Mesodermal cell (in vitro differentiated cells): ENCODE measurements around the gene ZNF593OS. TPM values are rescaled to one million over a fixed set of nuclear protein-coding genes. Genes with fewer than 3 reads are reported as not detected.

Source experiments
- H3K27ac ChIP-seq: 2 replicates; pipeline ENCODE4 v1.7.0; 2013; ENCODE audit warnings: mild to moderate bottlenecking, low read depth, low read length, moderate library complexity; ENCODE audit not compliant: severe bottlenecking
- H3K36me3 ChIP-seq: 2 replicates; pipeline ENCODE4 v1.7.1; 2013; ENCODE audit warnings: mild to moderate bottlenecking, low read length, moderate library complexity; ENCODE audit not compliant: control insufficient read depth, insufficient read depth
- H3K4me1 ChIP-seq: one replicate; pipeline ENCODE4 v1.7.1; 2013; ENCODE audit warnings: mild to moderate bottlenecking, low read length; ENCODE audit not compliant: insufficient read depth, control insufficient read depth, poor library complexity, severe bottlenecking
- H3K4me3 ChIP-seq: 2 replicates; pipeline ENCODE4 v1.7.0; 2013; ENCODE audit warnings: low read length, control low read depth, mild to moderate bottlenecking; ENCODE audit not compliant: insufficient read depth, poor library complexity, severe bottlenecking; ENCODE audit errors: extremely low read depth
- H3K9me3 ChIP-seq: 2 replicates; pipeline ENCODE4 v1.7.1; 2013; ENCODE audit warnings: mild to moderate bottlenecking, low read length, moderate library complexity; ENCODE audit not compliant: control insufficient read depth
- WGBS, 2 experiments: methylation state at CpG; one replicate each; pipeline ENCODE4 v1.1.5; 2013; ENCODE audit warnings: missing lambda C conversion rate in 2 of 2; ENCODE audit not compliant: insufficient coverage in 2 of 2; 5-methylcytosine and 5-hydroxymethylcytosine counted together
- polyA plus RNA-seq, 2 experiments: library from polyadenylated mRNA; stranded (reverse); fragments of 50-300 nt; gene quantifications; one replicate each; pipeline ENCODE4 v1.2.3, GENCODE V29; 2013

Gene ZNF593OS
- not detected for polyA plus RNA-seq (2013, experiment 1 of 2)
- not detected for polyA plus RNA-seq (2013, experiment 2 of 2)

DNA sequence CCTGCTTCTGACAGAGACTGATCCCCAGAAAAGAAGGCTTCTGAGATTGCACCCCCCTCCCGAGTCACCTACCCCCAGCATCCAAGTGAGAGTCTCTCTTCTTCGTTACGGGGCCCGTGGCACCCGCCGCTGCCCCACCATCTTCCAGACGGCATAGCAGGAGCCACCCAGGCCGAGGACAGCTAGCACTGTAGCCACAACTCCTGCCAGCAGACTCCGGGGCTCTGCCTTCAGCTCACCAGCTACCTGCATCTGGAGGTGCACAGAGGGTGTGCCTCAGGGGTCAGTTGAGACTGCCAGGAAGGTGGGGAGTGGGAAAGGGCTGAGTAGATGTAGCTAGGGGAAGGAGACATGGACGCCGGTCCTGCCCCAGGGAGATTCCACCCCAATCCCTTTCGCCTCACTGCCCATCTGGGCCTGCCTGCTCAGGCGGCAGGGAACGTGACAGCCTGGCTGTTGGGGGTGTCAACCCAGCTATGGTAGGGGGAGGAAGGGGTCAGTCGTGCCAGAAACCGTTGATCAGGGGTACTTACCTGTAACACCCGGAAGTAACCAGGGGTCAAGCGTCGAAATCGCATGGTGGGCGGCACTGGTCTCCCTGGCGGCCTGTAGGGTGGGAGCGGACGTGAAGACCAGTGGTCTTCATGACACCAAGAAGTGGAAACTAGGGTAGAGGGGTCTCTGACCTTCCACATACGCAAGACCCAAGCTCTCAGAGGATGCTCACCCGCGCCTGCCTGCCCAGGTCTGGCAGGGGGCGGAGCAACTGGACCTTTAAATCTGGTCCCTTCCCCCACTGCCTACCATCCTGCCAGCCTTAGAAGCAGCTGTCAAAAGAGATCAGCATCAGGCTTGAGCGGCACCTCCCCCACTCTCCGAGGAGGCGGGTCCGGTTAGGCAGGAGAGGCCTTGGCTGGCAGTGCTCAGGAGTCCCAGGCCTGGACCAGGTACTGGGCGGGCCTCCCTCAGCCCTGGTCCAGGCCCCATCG lies at the start of gene ZNF593OS:
Gene ZNF593OS, minus strand, starts transcription at position 749 of the 989 bp plus-strand sequence. Its CDS starts 171 bp downstream, at position 578.
- H3K36me3 ChIP-seq: no peaks in the 10 kb centered on the region
- no peak within 1 kb of the TSS for H3K27ac ChIP-seq
- H3K4me3 ChIP-seq: peak within 1 kb of the TSS; percentile 74
- H3K4me1 ChIP-seq: peaks cover 9% of the 10 kb centered on the region
- WGBS, 2 experiments: 92 to 93% methylated on average over 26 of the region's 34 CpGs
- no peaks in the 10 kb centered on the region for H3K9me3 ChIP-seq

DNA sequence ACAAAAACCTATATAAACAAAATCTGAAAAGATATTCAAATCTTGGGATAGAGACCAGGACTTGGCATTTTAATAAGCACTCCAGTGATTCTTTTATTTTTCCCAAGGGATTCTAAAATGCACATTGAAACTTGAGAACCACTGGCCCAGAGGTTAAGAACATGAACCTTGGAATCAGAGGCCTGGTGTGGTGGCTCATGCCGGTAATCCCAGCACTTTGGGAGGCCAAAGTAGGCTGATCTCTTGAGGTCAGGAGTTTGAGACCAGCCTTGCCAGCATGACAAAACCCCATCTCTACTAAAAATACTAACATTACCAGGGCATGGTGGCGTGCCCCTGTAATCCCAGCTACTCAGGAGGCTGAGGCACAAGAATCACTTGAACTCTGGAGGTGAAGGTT lies 49.5 kb upstream of the ZNF593OS start:
- Histone ChIP-seq H3K36me3 (no peaks in the 10 kb centered on the region), H3K4me1 (no peaks in the 10 kb centered on the region), H3K9me3 (no peaks in the 10 kb centered on the region), H3K27ac (no peak overlapping the region), H3K4me3 (no peak overlapping the region)
- WGBS, 2 experiments: 93% methylated on average over 2 of the region's 2 CpGs; no CpG with 5 or more reads in 1 of the 2 experiments

DNA sequence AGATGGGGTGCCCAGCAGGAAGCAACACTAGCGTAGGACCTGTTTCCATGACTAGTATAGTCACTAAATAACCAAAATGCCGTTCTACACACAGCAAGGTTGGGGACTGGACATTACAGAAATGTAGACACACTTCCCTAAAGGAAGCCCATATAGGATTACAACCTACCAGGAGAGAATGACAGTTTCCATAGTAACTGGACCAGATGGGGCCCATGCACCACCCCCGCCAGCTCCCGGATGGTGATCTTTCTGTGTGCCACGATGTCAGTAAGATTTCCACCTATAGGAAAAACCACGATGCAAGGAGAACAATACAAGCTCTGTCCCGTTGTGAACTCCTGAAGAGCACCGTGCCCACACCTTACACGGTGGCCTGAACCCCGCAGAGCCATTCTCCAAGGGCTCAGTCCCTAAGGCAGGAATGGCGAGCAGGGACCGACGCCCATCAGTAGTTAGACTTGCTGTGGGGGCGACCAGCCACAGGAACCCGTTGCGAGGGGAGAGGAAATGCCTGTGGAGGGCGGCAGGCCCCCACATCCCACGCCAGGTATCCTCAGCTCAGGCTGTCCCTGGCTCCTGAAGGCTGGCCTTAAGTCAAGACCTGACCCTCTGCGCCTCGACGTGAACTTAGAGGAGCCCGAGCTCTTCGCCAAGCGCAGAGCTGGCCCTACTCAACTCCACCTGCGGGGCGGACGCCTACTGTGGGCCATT lies 48.7 kb upstream of the ZNF593OS start:
- Histone ChIP-seq H3K4me1 (no peaks in the 10 kb centered on the region), H3K27ac (no peak overlapping the region), H3K9me3 (no peaks in the 10 kb centered on the region), H3K4me3 (no peak overlapping the region), H3K36me3 (no peaks in the 10 kb centered on the region)
- WGBS, 2 experiments: 83 to 84% methylated on average over 23 to 24 of the region's 27 CpGs

DNA sequence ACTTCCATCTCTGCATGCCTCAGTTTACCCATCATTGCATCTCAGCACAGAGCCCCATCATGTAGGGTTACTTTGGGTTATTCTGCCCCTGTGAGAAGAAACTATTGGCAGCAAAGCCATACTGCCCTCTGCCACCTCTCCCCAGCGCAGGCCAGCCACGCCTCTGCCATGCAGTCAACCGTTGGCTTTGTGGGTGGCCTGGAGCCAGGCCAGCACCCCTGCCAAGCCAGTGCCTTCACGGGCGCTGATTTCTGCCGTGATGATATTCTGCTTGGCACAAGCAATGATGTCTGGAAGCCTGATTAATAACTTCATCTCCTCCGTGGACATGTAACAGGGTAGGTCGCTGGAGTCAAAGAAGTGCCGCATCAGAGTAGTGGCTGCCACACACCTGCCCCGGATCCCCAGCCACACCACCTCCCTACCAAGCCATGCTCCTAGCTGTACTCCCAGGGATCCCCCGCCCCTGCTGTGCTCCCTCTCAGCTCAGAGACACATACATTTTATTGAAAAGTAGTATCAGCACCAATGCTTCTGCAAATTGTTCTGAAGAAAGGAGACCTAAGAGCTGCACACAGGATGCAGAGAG lies 47.4 kb upstream of the ZNF593OS start:
- WGBS, 2 experiments: 93 to 99% methylated on average over 8 to 9 of the region's 11 CpGs
- no peaks in the 10 kb centered on the region for H3K9me3 ChIP-seq
- no peaks in the 10 kb centered on the region for H3K36me3 ChIP-seq
- H3K4me1 ChIP-seq: no peaks in the 10 kb centered on the region
- no peak overlapping the region for H3K4me3 ChIP-seq
- H3K27ac ChIP-seq: no peak overlapping the region

DNA sequence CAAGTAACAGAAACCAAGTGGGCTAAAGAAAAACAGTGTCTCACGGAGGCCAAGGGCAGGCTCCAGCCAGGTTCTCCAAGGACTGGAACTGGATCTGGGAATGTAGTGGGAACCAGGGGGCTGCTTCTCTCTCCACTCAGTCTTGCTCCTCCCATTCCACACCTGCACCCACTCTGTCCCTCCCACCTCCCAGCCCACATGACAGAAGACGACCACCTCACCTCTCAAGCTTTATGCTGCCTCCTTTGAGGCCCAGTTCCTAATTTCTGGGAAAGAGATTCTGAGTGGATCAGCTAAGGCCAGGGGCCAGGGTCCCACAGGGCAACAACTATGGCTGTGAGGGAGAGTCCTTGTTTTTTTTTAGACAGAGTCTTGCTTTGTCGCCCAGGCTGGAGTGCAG lies 43.6 kb upstream of the ZNF593OS start:
- WGBS, 2 experiments: 50 to 100% methylated on average over 1 to 2 of the region's 3 CpGs
- no peaks in the 10 kb centered on the region for H3K36me3 ChIP-seq

DNA sequence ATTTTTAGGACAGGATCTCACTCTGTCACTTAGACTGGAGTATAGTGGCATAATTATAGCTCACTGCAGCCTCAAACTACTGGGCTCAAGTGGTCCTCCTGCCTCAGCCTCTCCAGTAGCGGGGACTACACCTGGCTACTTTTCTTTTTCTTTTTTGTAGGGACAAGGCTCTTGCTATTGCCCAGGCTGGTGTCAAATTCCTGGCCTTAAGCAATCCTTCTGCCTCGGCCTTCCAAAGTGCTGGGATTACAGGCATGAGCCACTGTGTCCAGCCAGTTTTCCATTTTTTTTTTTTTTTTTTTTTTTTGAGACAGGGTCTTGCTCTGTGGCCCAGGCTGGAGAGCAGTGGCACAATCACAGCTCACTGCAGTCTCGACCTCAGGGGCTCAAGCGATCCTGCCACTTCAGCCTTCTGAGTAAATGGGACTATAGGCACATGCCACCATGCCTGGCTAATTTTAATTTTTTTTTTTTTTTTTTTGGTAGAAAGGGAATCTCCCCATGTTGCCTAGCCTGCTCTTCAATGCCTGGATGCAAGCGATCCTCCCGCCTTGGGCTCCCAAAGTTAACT lies 41.8 kb upstream of the ZNF593OS start:
- Histone ChIP-seq H3K27ac (no peak overlapping the region), H3K9me3 (no peaks in the 10 kb centered on the region), H3K4me3 (no peak overlapping the region), H3K4me1 (no peaks in the 10 kb centered on the region), H3K36me3 (no peaks in the 10 kb centered on the region)
- whole genome bisulfite sequencing, 2 experiments: 84 to 87% methylated on average over 3 of the region's 6 CpGs

More for the DNA sequence above, 43.6 kb upstream of the ZNF593OS start:
- H3K4me3 ChIP-seq: no peak overlapping the region
- no peak overlapping the region for H3K27ac ChIP-seq
- H3K4me1 ChIP-seq: no peaks in the 10 kb centered on the region
- no peaks in the 10 kb centered on the region for H3K9me3 ChIP-seq

DNA sequence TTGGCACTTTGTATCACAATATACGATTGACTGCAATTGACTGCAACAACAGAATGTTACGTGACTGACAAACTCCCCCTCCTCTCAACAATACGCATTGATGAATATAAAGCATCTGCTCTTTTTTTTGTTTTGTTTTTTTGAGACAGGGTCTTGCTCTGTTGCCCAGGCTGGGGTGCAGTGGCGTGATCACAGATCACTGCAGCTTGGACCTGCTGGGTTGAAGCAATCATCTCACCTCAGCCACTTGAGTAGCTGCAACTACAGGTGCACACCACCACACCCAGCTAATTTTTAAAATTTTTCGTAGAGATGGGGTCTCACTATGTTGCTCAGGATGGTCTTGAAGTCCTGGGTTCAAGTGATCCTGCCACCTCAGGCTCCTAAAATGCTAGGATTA lies 41.1 kb upstream of the ZNF593OS start:
- Histone ChIP-seq H3K36me3 (no peaks in the 10 kb centered on the region), H3K9me3 (no peaks in the 10 kb centered on the region), H3K27ac (no peak overlapping the region), H3K4me1 (no peaks in the 10 kb centered on the region), H3K4me3 (no peak overlapping the region)
- WGBS, 2 experiments: 90 to 92% methylated on average over 2 to 4 of the region's 5 CpGs

DNA sequence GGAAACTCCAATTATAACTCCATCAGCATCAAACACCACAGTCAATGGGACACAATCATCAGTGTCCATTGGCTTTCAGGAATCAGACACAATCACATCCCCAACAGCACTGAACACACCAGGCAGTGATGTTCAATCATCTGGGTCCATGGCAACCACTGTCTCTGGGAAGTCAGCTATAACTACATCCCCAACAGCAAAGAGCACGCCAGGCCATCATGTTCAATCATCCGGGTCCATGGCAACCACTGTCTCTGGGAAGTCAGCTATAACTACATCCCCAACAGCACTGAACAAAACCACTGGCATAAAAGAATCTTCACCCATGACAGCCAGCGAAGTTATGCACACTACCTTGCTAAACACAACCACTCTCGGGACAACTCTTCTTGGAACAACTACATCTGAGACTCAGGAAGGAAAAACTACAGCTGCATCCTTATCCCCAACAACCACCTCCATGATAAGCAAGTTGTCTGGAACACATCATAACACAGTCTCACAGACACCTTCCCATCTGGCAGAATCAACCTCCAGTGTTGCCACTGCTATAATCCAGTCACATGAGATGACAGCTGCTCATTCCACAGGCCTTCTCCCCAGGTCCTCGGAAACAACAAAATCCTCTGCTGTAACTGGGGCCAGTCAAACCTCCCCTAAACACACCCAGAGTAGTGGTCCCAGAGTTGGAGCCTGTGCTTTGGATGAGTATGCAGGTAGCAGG lies 38.7 kb upstream of the ZNF593OS start:
- Histone ChIP-seq H3K4me1 (no peaks in the 10 kb centered on the region), H3K4me3 (no peak overlapping the region)

DNA sequence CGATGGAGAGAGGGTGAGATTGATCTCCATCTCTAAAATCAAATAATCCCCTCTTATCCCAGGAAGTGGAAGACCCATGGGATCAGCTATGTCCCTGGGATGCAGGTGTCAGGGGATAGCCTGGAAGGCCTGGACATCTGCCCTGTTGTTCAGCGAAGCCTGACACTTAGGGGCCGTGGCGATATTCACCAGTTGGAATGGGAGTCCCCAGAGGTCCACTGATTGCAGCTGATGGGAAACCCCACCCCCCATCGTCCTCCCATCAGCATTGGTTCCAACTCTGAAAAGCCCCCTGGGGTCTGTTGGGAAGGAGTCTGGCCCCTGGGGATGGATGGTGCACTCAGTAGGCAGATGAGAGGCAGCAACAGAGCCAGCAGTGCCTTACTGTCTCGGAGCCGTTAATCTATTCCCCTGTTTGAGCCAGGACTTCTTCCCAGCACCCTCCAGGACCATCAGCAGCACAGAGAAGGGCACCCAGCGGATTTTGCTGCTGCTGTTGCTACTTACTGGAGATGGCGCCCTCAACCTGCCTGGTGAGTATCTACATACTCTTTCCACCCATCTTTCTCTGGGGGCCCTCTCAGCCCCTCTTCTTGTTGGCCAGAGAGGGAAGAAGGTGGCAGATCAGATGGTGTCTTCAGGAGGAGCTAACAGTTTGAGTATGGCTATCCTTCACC lies 32.1 kb upstream of the ZNF593OS start:
- Histone ChIP-seq H3K9me3 (no peaks in the 10 kb centered on the region), H3K27ac (no peak overlapping the region), H3K36me3 (no peaks in the 10 kb centered on the region), H3K4me1 (no peaks in the 10 kb centered on the region), H3K4me3 (no peak overlapping the region)
- WGBS, 2 experiments: 82 to 94% methylated on average over 5 to 6 of the region's 9 CpGs

More for the DNA sequence above, 38.7 kb upstream of the ZNF593OS start:
- no peak overlapping the region for H3K27ac ChIP-seq
- WGBS, 2 experiments: 90 to 100% methylated on average over 3 to 4 of the region's 5 CpGs
- no peaks in the 10 kb centered on the region for H3K9me3 ChIP-seq
- no peaks in the 10 kb centered on the region for H3K36me3 ChIP-seq
